HG03460 (cell line): Measurements from ENCODE around the gene ZNF558.
"Not testable (repeated sequence)": the region's sequence is repeated elsewhere in the genome, so short reads cannot be mapped to it uniquely, and the experiment has no call there.

Experiments
- ATAC-seq: cut with Tn5 transposase; IDR thresholded peaks from one replicate; pipeline ENCODE4 v1.9.1; 2021; ENCODE audit not compliant: unreplicated experiment

The ZNF558 gene

DNA sequence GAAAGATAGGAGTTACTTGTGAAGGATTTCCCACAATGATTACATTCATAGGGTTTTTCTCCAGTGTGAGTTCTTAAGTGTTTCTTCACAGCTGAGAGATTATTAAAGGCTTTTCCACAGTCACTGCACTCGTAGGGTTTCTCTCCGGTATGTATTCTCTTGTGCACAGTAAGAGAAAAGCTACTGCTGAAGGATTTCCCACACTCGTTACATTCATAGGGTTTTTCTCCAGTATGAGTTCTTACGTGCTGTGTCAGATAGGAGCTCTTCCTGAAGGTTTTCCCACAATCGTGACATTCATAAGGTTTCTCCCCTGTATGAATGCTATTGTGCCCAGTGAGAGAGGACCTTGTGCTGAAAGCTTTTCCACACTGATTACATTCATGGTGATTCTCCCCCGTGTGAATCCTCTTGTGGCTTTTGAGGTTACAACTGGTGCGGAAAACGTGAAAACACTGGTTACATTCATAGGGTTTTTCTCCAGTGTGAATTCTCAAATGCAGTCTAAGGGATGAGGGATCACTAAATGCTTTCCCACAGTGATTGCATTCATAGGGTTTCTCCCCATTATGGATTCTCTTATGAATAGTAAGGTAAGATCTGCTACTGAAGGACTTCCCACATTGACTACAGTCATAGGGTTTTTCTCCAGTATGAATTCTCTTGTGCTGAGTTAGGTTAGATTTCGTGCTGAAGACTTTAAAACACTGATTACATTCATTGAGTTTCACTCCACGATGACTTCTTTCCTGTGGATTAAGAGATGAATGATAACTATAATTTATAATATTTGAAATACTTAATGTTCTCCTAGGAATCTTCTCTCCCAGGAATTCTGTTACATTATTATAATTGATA is 20.6 kb downstream of the ZNF558 start:
- ATAC-seq, result no peak

- no peak for ATAC-seq
Measured at GRCh38 chr19:8806661-8807060, 25.4 kb downstream of the ZNF558 start.

GRCh38 chr19:8794823-8795222 is 37.3 kb downstream of the ZNF558 start:
- no peak for ATAC-seq

DNA sequence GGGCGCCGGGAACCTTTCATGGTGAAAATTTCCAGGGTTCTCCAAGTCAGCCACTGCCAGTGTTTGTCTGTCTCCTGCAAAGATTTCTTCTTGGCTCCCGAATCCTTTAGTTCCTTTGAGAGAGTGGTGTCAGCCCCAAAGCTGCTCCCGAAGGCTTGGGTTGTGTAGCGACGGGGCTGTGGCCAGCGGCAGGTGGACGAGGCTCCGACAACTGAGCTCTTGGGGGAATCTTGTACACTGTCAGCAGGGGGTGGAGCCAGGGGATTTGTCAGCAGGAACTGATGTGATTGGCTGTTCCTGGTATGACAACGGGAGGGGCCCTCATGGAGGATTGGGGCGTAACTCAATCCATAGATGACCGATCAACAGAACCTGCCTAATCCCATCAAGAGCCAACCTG is 58.5 kb downstream of the ZNF558 start:
- not testable (repeated sequence) for ATAC-seq

DNA sequence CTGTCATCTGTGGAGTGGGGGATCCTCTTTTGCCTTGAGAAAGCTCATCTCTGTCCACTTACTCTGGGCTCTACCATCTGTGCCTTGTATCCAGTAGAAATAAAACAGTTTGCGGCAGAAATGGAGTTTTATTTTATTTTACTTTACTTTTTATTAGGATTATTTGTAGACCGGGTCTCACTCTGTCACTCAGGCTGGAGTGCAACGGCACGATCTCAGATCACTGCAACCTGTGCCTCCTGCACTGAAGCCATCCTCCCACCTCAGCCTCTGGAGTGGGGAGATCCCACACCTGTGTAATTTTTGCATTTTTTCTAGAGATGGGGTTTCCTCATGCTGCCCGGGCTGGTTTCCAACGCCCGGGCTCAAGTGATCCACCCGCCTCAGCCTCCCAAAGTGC is 62.8 kb downstream of the ZNF558 start:
- ATAC-seq, result not testable (repeated sequence)

DNA sequence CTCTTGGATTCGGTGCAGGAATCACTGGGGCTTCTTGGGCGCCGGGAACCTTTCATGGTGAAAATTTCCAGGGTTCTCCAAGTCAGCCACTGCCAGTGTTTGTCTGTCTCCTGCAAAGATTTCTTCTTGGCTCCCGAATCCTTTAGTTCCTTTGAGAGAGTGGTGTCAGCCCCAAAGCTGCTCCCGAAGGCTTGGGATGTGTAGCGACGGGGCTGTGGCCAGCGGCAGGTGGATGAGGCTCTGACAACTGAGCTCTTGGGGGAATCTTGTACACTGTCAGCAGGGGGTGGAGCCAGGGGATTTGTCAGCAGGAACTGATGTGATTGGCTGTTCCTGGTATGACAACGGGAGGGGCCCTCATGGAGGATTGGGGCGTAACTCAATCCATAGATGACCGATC is 64.8 kb downstream of the ZNF558 start:
- ATAC-seq, result not testable (repeated sequence)
